AG04450 (cell line): ENCODE measurements around the gene ISG20. TPM values are rescaled to one million over a fixed set of nuclear protein-coding genes. Genes with fewer than 3 reads are reported as not detected.

Experiments used
- CTCF ChIA-PET: fragments of 300-600, 350-600 bp; formaldehyde crosslinking; extraction: SDS; loops from one replicate; lab custom pipeline; 2022; ENCODE audit warnings: antibody characterized with exemption, inconsistent platforms; lab: Charles Lee
- POLR2A ChIA-PET: fragments of 350-600 bp; formaldehyde crosslinking; extraction: SDS; loops from one replicate; lab custom pipeline; 2021; ENCODE audit warnings: antibody characterized with exemption, inconsistent platforms; lab: Yijun Ruan, JAX
- DNase-seq: peaks from one replicate; pipeline ENCODE4 v3.0.0-alpha.2; 2011; ENCODE audit warnings: low read depth, low spot score
- H3K27ac ChIP-seq: one replicate; pipeline ENCODE4 v1.5.1; 2012; ENCODE audit warnings: low read depth, low read length, control low read depth
- H3K27me3 ChIP-seq: one replicate; pipeline ENCODE4 v1.6.0; 2012; ENCODE audit warnings: low read length; ENCODE audit not compliant: control insufficient read depth, insufficient read depth
- H3K4me3 ChIP-seq: 2 replicates; pipeline ENCODE4 v1.5.1; 2011; ENCODE audit warnings: mild to moderate bottlenecking, low read depth, low read length, control low read depth
- H3K9me3 ChIP-seq: 2 replicates; pipeline ENCODE4 v1.5.1; 2012; ENCODE audit warnings: low read length; ENCODE audit not compliant: control insufficient read depth, insufficient read depth
- polyA plus RNA-seq: library from polyadenylated mRNA; depleted of rRNA; stranded (reverse); fragments of >200 nt; gene quantifications from 2 replicates; pipeline ENCODE4 v1.2.3, GENCODE V29; 2011
- TF ChIP-seq, protein P1 (sequence below): IDR thresholded peaks from 2 replicates; pipeline ENCODE4 v1.5.1; 2011; ENCODE audit warnings: low read depth, low read length, control low read depth, inconsistent platforms

The ISG20 gene
- polyA plus RNA-seq, 1 experiment = 5.2 TPM

DNA sequence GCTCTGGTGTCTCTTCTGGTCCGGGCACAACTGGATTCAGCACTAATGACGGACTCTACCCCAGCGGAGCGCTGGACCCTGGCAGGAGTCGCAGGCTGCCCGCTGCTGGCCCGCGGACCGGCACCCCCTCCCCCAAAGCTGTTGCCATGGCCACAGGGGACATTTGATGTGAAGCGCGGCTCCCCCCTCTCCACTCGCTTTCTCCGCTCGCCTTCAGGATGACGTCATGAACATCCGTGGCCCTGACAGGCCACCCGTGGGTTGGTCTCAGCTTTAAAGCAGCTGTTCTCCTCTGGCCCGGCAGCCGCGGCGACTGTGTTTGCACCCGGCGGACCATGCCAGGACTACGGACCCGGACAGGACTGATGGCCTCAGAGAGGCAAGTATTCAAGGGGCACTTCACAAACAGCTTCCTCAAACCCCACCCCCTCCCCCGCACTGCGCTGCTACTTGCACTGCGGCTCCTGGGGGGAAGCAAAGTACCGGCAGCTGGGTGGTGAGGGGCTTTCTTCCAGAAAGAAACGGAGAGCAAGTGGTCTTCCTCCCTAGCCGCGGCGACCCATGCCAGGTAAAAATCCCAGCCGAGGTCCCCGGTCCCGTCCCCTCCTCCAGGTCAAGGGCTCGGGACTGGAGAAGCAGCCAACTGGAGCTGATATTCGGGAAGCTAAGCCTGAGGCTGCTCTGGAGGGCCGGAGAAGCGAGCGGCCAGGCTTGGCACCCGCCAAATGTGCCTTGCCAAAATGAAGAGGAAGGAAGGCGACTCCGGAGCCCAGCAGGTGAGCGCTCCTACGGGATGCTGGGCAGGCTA is 34.2 kb upstream of the ISG20 start:
- Histone ChIP-seq H3K27ac (no peak overlapping the region), H3K9me3 (peaks cover 6% of the 10 kb centered on the region; the same call in 1 of the 2 replicates), H3K27me3 (peaks cover 48% of the 10 kb centered on the region), H3K4me3 (no peak overlapping the region)
- no peak for DNase-seq
- ChIA-PET CTCF (interaction anchor here (0.6 kb wide), 1 partner anchor 14 kb away, joined by 3 read pairs; no protein-coding TSS in a partner anchor), POLR2A (no interaction called here)
- TF ChIP-seq, protein P1, sequence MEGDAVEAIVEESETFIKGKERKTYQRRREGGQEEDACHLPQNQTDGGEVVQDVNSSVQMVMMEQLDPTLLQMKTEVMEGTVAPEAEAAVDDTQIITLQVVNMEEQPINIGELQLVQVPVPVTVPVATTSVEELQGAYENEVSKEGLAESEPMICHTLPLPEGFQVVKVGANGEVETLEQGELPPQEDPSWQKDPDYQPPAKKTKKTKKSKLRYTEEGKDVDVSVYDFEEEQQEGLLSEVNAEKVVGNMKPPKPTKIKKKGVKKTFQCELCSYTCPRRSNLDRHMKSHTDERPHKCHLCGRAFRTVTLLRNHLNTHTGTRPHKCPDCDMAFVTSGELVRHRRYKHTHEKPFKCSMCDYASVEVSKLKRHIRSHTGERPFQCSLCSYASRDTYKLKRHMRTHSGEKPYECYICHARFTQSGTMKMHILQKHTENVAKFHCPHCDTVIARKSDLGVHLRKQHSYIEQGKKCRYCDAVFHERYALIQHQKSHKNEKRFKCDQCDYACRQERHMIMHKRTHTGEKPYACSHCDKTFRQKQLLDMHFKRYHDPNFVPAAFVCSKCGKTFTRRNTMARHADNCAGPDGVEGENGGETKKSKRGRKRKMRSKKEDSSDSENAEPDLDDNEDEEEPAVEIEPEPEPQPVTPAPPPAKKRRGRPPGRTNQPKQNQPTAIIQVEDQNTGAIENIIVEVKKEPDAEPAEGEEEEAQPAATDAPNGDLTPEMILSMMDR = no peak

DNA sequence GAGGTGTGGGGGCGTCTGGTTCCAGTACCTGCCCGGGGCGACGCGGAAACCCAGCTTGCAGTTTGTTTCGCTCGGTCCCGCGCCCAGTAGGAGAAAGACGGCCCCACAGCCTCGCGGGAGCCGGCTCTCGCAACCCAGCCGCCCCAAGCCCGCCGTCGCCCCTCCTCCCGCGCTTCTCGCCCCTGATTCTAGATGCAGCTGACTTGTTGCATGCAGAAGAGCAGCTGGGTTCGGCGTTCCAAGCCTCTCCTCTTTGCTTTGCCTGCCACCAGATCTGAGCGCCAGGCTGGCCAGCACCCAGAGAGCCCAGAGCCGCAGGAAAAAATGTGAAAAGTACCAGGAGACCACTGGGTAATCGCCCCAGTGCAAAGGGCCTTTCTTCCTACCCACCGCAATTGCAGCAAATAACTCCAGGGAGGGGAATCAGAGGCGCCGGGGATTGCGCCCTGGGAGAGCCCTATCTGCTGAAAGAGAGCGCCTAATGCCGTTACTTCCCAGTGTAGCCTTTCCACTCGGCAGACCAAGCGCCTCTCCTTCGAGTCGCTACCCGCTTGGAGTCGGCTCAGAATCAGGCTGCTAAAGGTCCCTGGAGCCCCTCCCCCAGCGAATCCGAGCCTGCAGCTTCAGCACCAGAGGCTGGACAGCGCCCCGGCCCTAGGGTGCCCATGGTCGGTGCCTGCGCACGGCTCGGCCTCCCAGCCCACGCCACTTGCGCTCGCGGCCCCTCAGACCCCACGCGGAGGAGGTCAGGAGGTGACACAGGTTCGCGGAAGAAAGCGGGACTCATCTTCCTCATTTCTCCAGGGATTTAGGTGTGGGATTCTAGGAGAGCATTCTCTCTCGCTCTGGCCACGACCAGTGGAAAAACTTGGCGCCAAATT is 33.4 kb upstream of the ISG20 start:
- TF ChIP-seq, protein P1 = no peak
- Histone ChIP-seq H3K4me3 (no peak overlapping the region), H3K9me3 (peaks cover 6% of the 10 kb centered on the region; the same call in 1 of the 2 replicates), H3K27ac (no peak overlapping the region), H3K27me3 (peaks cover 51% of the 10 kb centered on the region)
- no peak for DNase-seq
- CTCF ChIA-PET = no interaction called here
- POLR2A ChIA-PET = no interaction called here

- TF ChIP-seq, protein P1 = no peak
- H3K9me3 ChIP-seq = peaks cover 6% of the 10 kb centered on the region; the same call in 1 of the 2 replicates
- H3K27ac ChIP-seq = no peak overlapping the region
- POLR2A ChIA-PET = no interaction called here
- no peak for DNase-seq
- peaks cover 51% of the 10 kb centered on the region for H3K27me3 ChIP-seq
- H3K4me3 ChIP-seq = no peak overlapping the region
- CTCF ChIA-PET = interaction anchor here (0.6 kb wide), 1 partner anchor 67 kb away, joined by 3 read pairs; no protein-coding TSS in a partner anchor
These were observed 32.6 kb upstream of the ISG20 start for GRCh38 chr15:88606070-88606794.

GRCh38 chr15:88607951-88608350 is 30.9 kb upstream of the ISG20 start:
- peaks cover 51% of the 10 kb centered on the region for H3K27me3 ChIP-seq
- CTCF ChIA-PET = no interaction called here
- no peak overlapping the region for H3K4me3 ChIP-seq
- H3K27ac ChIP-seq = no peak overlapping the region
- H3K9me3 ChIP-seq = peaks cover 6% of the 10 kb centered on the region; the same call in 1 of the 2 replicates
- POLR2A ChIA-PET = no interaction called here
- DNase-seq = no peak
- TF ChIP-seq, protein P1 = no peak
